ENCODE data around the gene TCF7.

The TCF7 gene

DNA sequence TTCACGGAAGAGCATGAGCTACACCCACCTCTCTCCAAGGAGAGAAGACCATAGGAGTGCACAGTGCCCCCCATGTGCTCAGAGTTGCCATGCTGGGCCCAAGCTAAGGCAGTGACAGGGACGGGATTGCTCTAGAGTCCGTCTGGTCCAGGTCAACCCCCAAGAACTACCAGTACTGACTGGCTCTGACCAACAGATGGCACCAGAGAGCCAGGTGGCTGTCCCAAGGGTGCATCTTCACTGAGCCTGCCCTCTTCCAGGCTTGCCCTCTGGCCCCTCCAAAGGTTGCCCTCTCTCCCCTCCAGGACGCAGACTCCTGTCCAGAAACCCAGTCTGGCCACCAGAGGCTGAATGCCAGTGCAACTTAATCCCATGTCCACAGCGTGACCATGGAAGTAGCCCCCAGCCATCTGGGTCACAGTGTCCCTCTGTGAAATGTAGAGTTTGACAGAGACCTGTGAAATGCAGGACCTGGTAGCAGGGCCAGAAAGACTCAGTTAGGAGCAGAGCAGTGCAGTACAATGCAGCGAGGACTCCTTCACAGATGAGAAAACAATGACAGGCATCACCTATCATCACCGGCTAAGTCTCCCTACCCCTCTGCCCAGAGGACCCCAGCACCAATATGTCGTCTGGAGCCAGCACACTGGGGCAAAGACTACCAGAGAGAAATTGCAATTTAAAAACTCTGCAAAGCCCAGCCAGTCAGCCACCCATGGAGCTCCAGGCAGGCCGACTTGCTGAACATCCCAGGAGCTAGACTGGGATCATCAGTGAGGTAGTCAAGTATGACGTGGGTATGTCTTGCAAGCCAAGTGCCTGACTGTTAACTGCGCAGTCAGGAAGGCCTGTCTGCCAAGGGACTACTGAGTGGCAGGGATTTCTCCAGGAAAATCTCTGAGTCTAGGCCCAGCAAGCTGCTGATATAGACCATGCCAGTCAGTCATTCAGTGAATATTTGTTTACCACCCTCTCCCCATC lies 70.0 kb downstream of the TCF7 start:
- DNase-seq = peak; percentile 76

GRCh38 chr5:134188092-134188491 lies 73.6 kb downstream of the TCF7 start:
- DNase-seq = no peak

- no peak for DNase-seq
Observed at GRCh38 chr5:134189031-134189430, 74.5 kb downstream of the TCF7 start.

DNA sequence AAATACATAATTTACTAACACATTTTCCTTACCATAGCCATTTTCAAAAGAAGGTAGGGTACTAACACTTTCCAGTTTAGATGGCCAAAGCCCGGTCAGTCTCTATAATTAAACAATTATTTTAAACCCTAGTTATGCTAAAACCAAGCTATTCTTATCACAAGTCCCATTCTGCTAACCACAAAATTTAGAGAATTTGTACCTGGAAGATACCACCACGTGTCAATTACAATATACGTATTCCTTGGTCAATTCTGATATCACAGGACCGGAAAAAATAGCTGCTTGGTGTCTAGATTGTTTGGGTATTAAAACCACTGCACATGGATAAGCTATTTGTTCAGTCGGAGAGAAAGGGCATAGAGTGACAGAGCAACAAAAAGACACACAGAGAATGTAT lies 81.2 kb downstream of the TCF7 start:
- no peak for DNase-seq
